Naive thymus-derived CD8-positive, alpha-beta T cell (primary cell): ENCODE data around the gene PHF21A. TPM values are rescaled to one million over a fixed set of nuclear protein-coding genes. Genes with fewer than 3 reads are reported as not detected.

ENCODE experiments used
- ATAC-seq, 2 donors: fragments of 150-1000 bp; cut with Tn5 transposase in 1 of 2; sonication (Bioruptor Pico), chemical (Tn5 transposase) in 1 of 2; 1 replicate in 1 of 2; 2 replicates in 1 of 2; pipeline ENCODE4 v1.10.0; 2021; ENCODE audit warnings: mild to moderate bottlenecking in 2 of 2, moderate library complexity in 2 of 2
- POLR2A ChIA-PET: fragments of 350-600 bp; sonication (Branson Sonifier 250); formaldehyde crosslinking; loops from one replicate; lab custom pipeline; 2021; ENCODE audit warnings: antibody characterized with exemption; lab: Charles Lee
- DNase-seq, 10 donors: peaks; one replicate each; pipeline versions ENCODE4 v3.0.0 to v3.0.0-alpha.2; 2020 to 2022
- H3K27ac Mint-ChIP-seq, 10 donors: one replicate each; pipeline ENCODE4 v1.8.0; 2020 to 2022; ENCODE audit warnings: mild to moderate bottlenecking in 10 of 10, mixed read lengths in 10 of 10, moderate library complexity in 4 of 10, inconsistent platforms in 1 of 10
- H3K27me3 Mint-ChIP-seq, 5 donors: one replicate each; pipeline ENCODE4 v1.8.0; 2021 to 2022; ENCODE audit warnings: mixed read lengths in 5 of 5
- H3K36me3 Mint-ChIP-seq, 3 donors: one replicate each; pipeline ENCODE4 v1.8.0; 2020 to 2022; ENCODE audit warnings: mixed read lengths in 3 of 3, mild to moderate bottlenecking in 2 of 3, inconsistent platforms in 1 of 3
- H3K4me1 Mint-ChIP-seq, 4 donors: one replicate each; pipeline ENCODE4 v1.8.0; 2021 to 2022; ENCODE audit warnings: mixed read lengths in 4 of 4
- H3K4me3 Mint-ChIP-seq, 10 donors: one replicate each; pipeline ENCODE4 v1.8.0; 2020 to 2022; ENCODE audit warnings: mild to moderate bottlenecking in 10 of 10, mixed read lengths in 10 of 10, moderate library complexity in 6 of 10, inconsistent platforms in 1 of 10
- H3K9me3 Mint-ChIP-seq, 9 donors: one replicate each; pipeline ENCODE4 v1.8.0; 2020 to 2022; ENCODE audit warnings: mixed read lengths in 9 of 9, mild to moderate bottlenecking in 3 of 9, inconsistent platforms in 1 of 9, moderate library complexity in 1 of 9
- polyA plus RNA-seq, 3 donors: library from polyadenylated mRNA; unstranded; fragments of 300-500 nt; fragmentation: Illumina TruSeq; gene quantifications; one replicate each; pipeline ENCODE4 v1.2.3, GENCODE V29; 2021
- total RNA-seq, 8 experiments: library from RNA in 2 of 8; stranded (reverse) in 2 of 8; gene quantifications; one replicate each; pipeline ENCODE4 v1.2.3 and lab custom pipeline; 2021 to 2026

Gene PHF21A
- total and polyA plus RNA-seq, 5 experiments from 2014 or later, result 4.9 to 60.7 (median 9.2) TPM

DNA sequence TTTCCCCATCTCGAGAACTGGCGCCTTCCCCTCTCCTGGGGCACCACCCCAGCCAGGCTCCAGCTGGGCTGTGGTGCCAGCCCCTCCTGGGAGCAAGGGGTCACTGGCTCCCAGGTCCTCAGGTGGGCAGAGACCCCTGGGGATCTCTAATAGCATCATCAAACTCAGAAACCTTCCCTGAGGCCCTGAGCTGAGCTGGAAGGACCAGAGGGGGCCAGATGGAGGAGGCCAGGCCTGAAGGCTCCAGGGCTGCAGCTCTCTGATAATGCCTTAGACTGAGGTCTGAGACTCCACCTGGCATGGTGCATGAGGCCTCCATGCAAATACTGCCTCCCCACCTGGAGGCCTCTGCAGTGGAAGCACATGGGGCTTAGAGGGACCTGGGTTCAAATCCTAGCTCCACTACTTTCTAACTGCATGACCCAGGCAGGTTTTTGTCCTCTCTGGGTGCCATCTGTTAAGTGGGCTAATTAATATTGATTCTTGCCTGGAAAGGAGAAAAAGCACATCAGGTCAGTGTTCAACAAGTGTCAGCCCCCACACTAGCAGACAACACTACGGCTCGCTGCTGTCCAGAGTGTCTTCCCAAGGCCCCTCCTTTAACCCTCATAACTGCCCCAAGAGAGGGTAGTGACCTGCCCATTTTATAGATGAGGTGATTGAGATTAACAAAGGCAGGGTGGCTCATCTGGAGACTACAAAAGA, 234.3 kb downstream of the PHF21A start:
- peak in 1 of 10 donors; percentile 22 for DNase-seq
- ATAC-seq, result no peak
- Mint-ChIP-seq H3K4me1 (peaks cover 9 to 16% (median 10%) of the 10 kb centered on the region in 4 donors), H3K9me3 (no peaks in the 10 kb centered on the region), H3K27me3 (peaks cover 2 to 27% (median 10%) of the 10 kb centered on the region in 5 donors), H3K4me3 (peak overlapping the region in 7 of 10 donors; percentile 41 to 70 (median 47)), H3K36me3 (peaks cover 0 to 4% (median 0%) of the 10 kb centered on the region in 3 donors), H3K27ac (no peak overlapping the region)
- POLR2A ChIA-PET, result no interaction called here

DNA sequence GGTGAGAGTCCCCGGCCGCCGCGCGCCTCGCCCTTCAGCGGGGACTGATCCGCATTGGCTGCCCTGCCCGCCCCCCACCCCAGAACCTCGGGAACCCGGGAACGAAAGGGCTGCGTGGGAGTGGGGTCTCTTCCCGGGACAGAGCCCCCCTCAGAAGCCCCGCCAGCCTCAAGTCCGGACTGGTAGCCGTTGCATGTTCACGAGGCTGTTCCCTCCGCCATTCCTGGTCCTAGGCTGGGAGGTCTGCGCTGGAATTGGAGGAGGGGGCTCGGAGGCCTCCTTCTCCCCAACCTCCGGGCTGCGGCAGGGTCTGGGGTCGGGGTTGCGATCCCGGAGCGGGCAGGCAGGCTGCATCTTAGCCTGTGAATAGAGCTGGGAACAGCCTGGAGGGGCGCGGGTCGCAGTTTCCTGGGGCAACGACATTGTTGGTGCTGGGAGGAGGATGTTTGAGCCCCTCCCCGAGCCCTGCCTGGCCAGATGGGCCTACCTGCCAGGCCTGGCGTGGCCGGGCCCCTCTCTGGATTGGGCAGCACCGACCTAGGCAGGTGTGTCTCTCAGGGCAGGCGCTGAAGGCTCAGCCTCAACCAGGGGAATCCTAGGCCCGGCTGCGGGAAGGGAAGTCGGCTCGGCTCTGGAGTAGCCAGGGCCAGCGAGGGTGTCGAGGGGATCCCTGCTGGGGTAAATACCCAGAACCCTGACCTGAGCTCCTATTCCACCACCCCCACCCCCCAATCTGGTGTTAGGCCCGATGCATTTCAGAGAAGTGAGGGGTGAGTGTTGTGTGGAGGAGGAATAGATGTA, 235.1 kb downstream of the PHF21A start:
- H3K27ac Mint-ChIP-seq, result no peak overlapping the region
- H3K27me3 Mint-ChIP-seq, result peaks cover 2 to 19% (median 7%) of the 10 kb centered on the region in 5 donors
- peaks cover 6 to 16% (median 10%) of the 10 kb centered on the region in 4 donors for H3K4me1 Mint-ChIP-seq
- no peaks in the 10 kb centered on the region for H3K9me3 Mint-ChIP-seq
- ATAC-seq, result no peak
- H3K4me3 Mint-ChIP-seq, result peak overlapping the region in 8 of 10 donors; percentile 6 to 70 (median 48)
- DNase-seq, result peak in 1 of 10 donors; percentile 61
- H3K36me3 Mint-ChIP-seq, result peaks cover 0 to 11% (median 3%) of the 10 kb centered on the region in 3 donors
- POLR2A ChIA-PET, result no interaction called here

GRCh38 chr11:45885274-45885920, 235.9 kb downstream of the PHF21A start, which contains the start of gene MAPK8IP1:
Gene MAPK8IP1, plus strand, starts transcription at chr11:45885651. Its CDS starts 170 bp downstream, at chr11:45885821.
- peaks cover 4 to 15% (median 10%) of the 10 kb centered on the region in 3 donors for H3K36me3 Mint-ChIP-seq
- H3K4me1 Mint-ChIP-seq, result peaks cover 7 to 16% (median 10%) of the 10 kb centered on the region in 4 donors
- H3K9me3 Mint-ChIP-seq, result no peaks in the 10 kb centered on the region
- DNase-seq (peak in 9 of 10 donors; percentile 39 to 67 (median 53)), ATAC-seq (peak; percentile 78 to 79)
- POLR2A ChIA-PET, result no interaction called here
- peak within 1 kb of the TSS; percentile 59 to 83 (median 74) for H3K4me3 Mint-ChIP-seq
- peak within 1 kb of the TSS in 5 of 10 donors; percentile 1 to 73 (median 25) for H3K27ac Mint-ChIP-seq
- peaks cover 2 to 13% (median 7%) of the 10 kb centered on the region in 5 donors for H3K27me3 Mint-ChIP-seq

DNA sequence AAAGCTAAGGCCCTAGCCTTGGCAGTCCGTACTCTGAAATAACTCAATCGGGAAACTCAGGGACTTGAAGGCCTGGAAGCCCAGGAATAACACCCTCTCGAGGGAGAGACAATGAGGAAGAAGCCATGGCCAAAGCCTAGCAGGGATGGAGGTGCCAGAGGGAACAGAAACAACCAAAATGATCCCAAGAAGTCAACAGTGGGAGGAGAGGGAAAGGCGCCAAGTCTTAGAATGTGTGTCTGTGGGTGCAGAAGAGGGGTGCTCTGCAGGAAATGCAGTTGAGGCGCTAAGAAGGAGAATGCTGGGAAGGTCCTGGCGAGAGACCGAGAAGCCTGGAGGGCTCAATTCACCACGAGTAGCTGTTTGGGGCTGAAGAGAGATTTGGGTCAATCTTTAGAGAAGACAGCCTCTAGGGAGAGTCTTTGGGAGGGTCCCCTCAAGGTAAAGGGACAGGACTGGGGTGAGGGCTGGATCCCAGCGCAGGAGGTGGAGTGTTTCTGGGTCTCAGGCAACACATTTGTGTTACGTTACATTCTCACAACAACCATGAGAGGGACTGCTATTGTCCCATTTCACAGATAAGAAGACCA, 236.6 kb downstream of the PHF21A start:
- Mint-ChIP-seq H3K36me3 (peaks cover 10 to 21% (median 17%) of the 10 kb centered on the region in 3 donors), H3K9me3 (no peaks in the 10 kb centered on the region), H3K27ac (peak overlapping the region in 5 of 10 donors; percentile 1 to 73 (median 25)), H3K4me3 (peak overlapping the region; percentile 59 to 83 (median 74)), H3K4me1 (peaks cover 8 to 16% (median 10%) of the 10 kb centered on the region in 4 donors), H3K27me3 (peaks cover 2 to 13% (median 3%) of the 10 kb centered on the region in 5 donors)
- ATAC-seq, result no peak
- peak in 1 of 10 donors; percentile 53 for DNase-seq
- POLR2A ChIA-PET, result interaction anchor here (1.3 kb wide), 1 partner anchor 33 kb away, joined by 3 read pairs; the partner anchor contains the start of gene PEX16

Other genes with a start within 250 kb of the PHF21A start
- gene MAPK8IP1, start 235.8 kb downstream of the PHF21A start, total RNA-seq, result 1 to 10 TPM; 1.6 to 2.1 TPM
- gene MAPK8IP1, start 235.8 kb downstream of the PHF21A start, polyA plus RNA-seq, result not detected
- gene FREY1, start 214.2 kb downstream of the PHF21A start, total RNA-seq, result 1 to 10 TPM; 3.1 to 3.4 TPM
- gene FREY1, start 214.2 kb downstream of the PHF21A start, polyA plus RNA-seq, result not detected
- 10 to 100 TPM; 66.8 to 74.1 TPM for gene PEX16, start 203.6 kb downstream of the PHF21A start, total RNA-seq
- 10 to 100 TPM; 46.1 to 54.1 (median 53.2) TPM for gene PEX16, start 203.6 kb downstream of the PHF21A start, polyA plus RNA-seq
- gene LARGE2, start 198.8 kb downstream of the PHF21A start, total RNA-seq, result 1 to 10 TPM; 4.1 to 5.6 TPM
- gene LARGE2, start 198.8 kb downstream of the PHF21A start, polyA plus RNA-seq, result 1 to 10 TPM in 2 of 3 donors, under 1 TPM in 1; 0.71 to 2.0 (median 1.7) TPM
- not detected for gene CREB3L1, start 156.2 kb upstream of the PHF21A start, total RNA-seq
- not detected for gene CREB3L1, start 156.2 kb upstream of the PHF21A start, polyA plus RNA-seq
- 100 to 1,000 TPM; 234 to 243 TPM for gene DGKZ, start 226.0 kb upstream of the PHF21A start, total RNA-seq
- gene DGKZ, start 226.0 kb upstream of the PHF21A start, polyA plus RNA-seq, result 10 to 100 TPM; 47.1 to 71.0 (median 52.5) TPM